H4 (cell line): ENCODE results near the gene AKAP8L. TPM values are rescaled to one million over a fixed set of nuclear protein-coding genes. Genes with fewer than 3 reads are reported as not detected.

ENCODE experiments used
- DNase-seq: peaks from one replicate; pipeline ENCODE4 v3.0.0-alpha.2; 2015; ENCODE audit warnings: low spot score
- total RNA-seq: library from RNA; depleted of rRNA; stranded (reverse); fragments of >200 nt; shearing (Covaris generic); gene quantifications from 2 replicates; pipeline ENCODE4 v1.2.3, GENCODE V29; 2014; rRNA removed

The AKAP8L gene, protein sequence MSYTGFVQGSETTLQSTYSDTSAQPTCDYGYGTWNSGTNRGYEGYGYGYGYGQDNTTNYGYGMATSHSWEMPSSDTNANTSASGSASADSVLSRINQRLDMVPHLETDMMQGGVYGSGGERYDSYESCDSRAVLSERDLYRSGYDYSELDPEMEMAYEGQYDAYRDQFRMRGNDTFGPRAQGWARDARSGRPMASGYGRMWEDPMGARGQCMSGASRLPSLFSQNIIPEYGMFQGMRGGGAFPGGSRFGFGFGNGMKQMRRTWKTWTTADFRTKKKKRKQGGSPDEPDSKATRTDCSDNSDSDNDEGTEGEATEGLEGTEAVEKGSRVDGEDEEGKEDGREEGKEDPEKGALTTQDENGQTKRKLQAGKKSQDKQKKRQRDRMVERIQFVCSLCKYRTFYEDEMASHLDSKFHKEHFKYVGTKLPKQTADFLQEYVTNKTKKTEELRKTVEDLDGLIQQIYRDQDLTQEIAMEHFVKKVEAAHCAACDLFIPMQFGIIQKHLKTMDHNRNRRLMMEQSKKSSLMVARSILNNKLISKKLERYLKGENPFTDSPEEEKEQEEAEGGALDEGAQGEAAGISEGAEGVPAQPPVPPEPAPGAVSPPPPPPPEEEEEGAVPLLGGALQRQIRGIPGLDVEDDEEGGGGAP
- 37.5 and 48.6 TPM in 2 replicates for total RNA-seq

DNA sequence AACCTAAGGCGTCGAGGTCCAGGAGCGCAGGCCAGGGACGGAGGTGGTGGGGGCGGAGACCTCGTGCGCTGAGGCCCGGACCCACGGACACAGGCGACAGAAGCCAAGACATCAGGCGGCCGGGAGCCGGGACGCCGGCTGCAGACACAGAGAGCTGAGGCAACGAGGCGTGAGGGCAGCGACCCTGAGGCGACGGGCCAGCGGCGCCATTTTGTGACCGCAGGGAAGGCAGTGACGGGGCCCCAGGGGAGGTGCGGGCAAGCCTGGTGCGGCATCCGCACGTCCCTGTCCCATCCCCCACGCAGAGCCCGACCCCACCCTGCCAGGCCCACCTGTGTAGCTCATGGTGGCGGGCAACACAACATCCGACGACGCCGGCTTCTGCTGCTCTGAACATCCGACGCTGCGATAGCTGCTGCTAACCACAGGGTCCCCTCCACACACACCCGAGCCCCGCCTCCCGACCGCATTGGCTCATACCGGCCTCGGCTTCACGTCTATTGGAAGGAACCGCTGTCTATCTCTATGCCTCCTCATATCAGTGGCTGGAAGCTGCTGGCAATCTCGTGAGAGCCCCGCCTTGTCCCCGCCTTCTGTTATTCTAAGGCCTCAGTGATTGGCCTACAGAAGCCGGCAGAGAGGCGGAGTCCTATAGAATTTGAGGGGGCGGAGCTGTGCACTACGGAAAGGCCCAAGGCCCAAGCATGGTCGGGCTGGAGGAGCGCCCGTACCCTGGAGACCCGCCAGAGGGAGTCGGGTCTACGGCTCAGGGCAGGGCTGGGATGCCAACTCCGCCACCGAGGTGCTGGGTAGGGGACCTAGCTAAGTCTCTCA lies at the start of gene AKAP8L:
TSS of gene AKAP8L (minus strand) at position 410 of the 834 bp plus-strand sequence. CDS start at position 345, 65 bp downstream.
- DNase-seq: peak; percentile 100

DNA sequence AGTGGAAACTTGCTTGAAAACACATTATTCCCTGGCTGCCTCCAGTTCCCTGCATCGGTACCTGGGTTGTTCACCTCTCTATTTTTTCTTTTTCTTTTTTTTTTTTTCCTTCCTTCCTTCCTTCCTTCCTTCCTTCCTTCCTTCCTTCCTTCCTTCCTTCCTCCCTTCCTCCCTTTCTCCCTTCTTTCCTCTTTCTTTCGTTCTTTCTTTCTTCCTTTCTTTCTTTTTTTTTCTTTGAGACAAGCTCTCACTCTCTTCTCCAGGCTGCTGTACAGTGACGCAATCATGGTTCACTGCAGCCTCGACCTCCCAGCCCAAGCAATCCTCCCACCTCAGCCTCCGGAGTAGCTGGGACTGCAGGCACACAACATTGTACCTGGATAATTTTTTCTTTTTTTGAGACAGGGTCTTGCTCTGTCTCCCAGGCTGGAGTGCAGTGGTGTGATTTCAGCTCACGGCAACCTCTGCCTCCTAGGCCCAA lies 49.0 kb upstream of the AKAP8L start:
- no peak for DNase-seq

DNA sequence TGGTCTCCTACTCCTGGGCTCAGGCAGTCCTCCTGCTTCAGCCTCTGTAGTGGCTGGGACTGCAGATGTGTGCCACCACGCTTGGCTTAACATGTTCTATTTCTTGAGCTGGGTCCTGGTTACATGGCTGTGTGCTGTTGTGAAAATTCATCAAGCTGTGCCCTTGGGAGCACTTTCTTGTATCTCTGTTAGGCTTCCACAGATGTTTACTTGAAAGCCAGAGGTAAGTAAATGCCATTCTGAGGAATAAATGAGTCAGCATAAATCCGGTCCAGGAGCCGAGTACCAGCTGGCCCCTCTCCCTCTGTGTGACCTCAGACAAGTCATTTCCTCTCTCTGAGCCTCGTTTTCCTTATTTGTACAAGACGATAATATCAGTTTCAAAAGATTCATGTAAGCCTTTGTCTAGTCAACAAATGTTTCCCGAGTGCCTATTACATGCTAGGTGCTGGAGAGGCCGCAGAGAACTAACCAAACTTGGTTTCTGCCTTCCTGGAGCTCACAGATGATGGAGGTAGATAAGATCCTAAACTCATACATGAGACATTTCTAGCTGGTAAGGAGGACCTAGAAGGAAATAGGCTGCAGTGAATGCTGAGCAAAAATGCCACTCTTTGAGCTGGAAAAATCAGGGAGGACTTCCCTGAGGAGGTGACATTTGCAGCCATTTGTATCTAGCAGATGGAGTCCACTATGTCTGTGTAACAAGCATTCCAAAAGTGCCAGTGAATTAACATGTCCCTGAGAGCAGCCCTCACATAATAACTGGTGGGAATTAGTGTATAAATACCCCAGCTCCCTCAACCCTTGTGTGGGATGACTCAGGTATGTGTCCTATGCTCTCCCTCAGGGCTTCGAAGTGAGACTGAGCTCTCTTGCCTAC lies 48.3 kb upstream of the AKAP8L start:
- DNase-seq: peak; percentile 71

DNA sequence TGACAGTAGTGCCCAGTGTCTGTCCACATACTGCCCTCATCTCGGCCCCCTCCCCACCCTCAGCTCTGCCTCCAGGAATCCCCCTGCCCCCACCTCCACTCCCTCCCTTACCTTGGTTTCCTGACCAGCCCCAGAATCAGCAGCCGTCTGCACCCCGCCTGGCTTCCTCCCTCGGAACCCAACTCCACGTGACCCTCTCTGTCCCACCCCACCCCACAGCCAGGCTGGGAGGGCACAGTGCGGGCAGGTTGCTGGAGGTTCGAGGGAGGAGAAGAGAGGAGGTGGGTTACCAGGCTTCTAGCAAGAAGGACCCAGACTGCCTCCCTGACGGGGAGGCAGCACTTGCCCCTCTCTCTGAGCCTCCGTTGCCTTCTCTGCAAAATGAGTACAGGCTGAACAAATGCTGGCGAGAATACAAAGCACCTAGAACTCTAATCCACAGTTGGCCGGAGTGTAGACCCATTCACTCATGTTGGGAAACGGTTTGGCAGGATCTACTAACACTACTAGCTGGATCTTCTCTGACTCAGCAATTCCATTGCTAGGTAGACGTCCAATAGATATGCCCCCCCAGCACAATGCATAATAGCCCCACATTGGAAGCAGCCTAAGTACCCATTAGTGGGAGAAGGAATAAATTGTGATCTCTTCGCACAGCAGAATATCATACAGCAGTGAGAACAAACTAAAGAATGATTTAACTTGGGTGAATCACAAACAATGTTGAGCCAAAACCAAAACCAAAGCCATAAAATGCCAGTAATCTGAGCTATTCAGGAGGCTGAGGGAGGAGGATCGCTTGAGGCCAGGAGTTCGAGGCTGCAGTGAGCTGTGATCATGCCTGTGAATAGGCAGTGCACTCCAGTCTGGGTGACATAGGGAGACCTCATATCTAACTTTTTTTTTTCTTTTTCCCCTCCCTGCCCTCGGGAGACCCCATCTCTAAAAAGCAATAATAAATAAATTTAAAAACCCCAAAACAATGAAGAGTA lies 45.9 kb upstream of the AKAP8L start, which contains the start of gene RASAL3:
TSS of gene RASAL3 (minus strand) at position 151 of the 992 bp plus-strand sequence. CDS start 186 bp downstream, outside the sequence.
- DNase-seq: no peak

DNA sequence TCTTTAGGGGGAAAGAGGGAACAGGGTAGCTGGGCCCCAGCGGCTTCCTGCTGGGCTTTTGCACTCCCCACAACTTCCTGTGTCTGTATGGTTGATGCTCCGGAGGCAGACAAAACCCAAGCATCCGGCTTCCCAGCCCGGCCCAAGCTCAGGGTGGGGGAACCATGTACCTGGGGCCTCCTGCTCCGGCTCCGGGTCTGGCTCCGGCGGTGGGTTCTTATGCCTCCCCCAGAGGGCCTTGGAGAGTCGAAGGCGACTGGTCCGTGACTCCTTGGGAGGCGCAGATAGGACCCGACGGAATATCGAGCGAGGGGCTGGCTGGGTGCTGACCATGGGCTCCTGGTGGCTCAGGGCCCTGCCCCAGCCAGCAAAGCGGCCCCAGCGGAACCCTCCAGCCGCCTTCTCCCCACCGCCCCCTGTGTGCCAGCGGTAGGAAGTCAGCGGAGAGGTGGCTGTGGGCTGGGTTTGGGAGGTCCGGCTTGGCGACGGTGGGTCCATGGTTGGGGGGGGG lies 45.1 kb upstream of the AKAP8L start:
- no peak for DNase-seq

DNA sequence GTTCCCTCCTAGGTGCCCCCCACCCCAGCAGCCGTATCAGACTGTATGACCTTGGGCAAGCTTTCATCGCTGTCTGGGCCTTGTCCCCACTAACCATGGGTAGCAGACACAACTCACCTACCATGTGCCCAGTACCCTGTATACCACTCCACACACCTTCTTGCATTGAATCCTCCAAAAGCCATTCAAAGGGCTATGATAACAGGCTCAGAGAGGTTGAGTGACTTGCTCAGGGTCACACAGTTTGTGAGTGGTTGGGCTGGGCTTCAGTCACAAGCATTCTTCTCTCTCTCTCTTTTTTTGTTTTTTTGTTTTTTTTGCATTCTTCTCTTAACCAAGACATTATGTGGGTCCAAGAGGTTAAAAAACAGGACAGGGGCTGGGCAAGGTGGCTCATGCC lies 42.9 kb upstream of the AKAP8L start:
- no peak for DNase-seq

DNA sequence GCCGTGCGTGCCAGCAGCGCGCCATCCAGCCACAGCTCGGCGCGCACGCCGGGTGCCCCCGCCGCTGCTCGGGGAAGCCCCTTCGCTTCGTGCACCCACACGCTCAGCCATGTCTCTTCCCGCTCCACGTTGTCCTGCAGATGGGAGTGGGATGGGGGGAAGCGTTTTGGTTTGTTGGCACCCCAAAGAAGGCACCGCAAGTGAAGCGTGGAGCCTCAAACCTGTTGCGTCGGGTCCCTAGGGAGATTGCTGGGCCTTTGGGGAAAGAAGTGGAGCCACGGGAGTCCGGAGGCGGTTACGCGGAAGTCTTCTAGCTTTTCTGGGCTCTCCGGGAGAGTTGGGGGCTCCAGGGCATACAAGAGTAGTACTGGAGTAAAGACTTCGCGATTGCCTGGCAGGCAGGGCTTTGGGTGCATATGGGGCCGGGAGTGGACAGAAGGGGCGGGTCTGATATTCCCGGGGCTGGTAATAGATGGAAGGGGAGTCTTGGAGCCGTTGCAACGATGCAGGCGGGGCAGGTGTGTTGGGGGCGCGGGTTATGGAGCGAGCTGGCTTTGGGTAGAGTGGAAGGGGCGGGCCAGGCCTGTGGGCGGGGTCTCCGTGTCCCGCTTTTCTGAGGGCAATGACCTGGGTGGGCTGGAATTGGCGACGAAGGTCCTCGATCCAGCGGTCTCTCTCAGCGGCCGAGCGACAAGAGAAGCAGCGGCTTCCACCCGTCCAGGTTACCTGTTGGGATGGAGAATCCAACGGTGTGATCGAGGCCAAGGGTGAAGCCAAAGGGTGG lies 39.1 kb upstream of the AKAP8L start:
- DNase-seq: no peak

DNA sequence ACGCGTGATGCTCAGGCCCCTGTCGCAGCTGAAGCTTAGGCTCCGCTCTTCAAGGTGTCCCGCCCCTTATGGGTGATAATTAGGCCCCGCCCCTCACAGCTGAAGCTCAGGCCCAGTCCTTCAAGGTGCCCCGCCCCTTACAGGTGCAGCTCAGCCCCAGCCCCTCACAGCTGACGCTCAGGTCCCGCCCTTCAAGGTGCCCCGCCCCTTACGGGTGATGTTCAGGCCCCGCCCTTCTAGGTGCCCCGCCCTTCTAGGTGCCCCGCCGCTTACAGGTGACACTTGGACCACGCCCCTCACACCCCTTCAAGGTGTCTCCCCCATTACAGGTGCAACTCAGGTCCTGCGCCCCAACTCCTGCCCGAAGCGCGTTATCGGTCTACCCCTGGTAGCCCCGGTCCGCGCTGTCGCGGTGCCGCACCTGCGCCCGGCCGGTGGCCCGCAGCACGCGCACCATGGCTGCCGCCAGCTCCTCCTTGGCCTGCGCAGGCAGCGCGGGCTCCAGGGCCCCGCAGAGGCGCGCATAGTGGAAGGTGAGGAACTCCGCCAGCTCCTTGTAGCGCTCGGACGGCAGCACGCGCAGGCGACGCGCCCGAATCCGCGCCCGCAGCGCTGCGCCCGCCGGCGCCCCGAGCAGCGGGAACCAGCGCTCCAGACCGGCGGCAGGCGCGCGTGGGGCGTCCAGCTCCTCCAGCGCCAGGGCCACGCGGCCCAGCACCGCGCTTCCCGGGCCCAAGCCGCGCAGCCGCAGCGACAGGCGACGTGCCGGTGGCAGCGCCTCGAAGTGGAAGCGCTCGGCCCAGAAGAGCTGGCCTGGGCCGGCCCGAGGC lies 38.3 kb upstream of the AKAP8L start:
- DNase-seq: no peak

DNA sequence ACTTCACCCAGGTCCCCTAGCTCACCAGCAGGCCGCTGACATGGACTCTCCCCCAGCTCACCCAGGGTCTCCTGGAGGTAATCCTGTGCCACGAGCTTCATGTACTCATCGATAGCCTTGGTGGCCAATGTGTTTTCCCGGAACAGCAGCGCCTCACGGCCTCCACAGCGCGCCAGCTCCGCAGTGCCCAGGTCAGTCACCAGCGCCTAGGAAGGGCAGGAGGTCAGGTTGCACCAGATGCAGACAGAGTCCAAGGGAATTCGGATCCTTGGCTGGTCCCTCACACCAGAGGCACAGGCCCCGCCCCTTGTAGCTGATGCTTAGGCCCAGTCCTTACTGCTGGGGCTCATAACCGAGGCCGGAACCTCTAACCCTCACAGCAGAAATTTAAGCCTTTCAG lies 37.7 kb upstream of the AKAP8L start:
- no peak for DNase-seq

DNA sequence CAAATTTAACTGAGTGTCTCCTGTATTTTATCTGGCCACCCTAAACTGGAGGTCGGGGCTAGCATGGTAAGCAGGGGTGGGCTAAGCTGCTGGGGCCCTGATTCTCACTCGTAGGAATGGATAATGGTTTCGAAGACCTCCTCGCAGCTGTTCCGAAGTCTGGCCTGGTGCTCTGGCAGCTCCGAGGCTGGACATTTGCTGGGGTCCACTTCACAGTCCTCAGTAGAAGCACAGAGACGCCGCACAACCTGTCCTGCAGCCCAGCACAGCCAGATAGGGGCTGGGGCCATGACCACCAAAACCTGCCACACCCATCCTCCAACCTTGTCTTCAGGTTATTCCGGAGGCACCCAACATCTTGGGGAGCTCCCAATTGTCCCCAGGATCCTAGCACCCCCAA lies 37.2 kb upstream of the AKAP8L start:
- DNase-seq: no peak

DNA sequence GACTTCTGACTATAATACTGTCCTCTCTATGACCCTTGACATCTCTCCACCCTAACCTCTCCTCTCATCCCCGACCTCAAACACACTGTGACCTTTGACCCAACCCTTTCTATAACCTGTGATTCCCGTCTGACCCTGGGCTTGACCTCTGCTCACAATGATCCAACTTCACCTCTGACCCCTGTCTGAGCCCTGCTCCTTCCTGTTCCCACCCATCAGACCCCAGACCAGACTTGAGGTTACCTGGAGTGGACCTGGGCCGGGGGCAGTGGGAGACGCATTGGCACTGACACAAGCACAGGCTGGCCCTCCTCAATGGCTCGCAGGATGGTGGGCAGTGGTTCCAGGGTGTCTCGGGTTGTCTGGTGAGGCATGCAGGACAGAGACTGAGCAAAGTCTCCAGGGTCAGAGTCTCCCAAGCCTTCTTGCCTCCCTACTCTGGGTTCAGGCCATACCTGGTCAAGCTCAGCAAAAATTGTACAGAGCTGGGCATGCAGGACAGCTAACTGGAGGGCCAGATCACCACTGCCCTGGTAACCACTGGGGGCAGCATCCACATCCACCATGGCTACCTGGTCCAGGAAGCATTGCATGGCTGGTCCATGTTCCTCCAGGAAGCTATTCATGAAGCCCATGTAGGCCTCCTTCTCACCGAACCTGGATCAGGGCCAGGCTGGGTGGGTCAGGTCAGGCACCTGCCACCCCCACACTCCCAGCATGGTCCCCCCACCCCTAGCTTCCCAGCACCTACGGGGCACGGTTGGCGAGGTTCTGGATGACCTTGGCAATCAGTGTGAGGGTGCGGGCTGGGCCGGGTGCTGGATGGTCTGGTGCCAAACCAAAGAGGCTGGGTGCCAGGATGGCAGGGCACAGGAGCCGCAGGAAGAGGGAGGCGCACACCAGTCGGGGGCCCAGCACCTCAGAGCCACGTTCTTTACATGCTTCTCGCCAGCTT lies 35.4 kb upstream of the AKAP8L start:
- DNase-seq: no peak

DNA sequence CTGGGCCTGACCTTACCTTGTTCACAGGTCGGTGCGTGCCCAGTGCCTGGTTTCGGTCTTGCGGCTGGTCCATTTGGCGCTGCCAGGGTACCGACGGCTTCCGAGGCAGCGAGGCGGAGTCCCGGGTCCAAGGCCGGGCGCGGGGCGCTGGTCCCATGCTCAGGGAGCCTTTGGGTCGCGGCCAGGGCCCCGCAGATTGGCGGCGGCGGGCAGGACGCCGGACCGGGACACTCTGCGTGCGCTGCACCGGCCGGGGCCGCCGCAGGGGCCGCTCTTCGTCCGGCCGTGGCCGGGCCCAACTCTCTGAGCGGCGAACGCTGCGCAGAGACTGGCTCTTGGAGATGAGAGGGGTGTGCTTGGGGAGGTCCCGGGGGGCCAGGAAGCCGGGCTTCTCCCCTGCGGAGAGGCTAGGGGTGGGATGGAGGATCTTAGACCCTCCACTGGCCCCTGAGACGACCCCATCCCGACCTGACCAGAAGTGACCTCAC lies 34.3 kb upstream of the AKAP8L start:
- no peak for DNase-seq

DNA sequence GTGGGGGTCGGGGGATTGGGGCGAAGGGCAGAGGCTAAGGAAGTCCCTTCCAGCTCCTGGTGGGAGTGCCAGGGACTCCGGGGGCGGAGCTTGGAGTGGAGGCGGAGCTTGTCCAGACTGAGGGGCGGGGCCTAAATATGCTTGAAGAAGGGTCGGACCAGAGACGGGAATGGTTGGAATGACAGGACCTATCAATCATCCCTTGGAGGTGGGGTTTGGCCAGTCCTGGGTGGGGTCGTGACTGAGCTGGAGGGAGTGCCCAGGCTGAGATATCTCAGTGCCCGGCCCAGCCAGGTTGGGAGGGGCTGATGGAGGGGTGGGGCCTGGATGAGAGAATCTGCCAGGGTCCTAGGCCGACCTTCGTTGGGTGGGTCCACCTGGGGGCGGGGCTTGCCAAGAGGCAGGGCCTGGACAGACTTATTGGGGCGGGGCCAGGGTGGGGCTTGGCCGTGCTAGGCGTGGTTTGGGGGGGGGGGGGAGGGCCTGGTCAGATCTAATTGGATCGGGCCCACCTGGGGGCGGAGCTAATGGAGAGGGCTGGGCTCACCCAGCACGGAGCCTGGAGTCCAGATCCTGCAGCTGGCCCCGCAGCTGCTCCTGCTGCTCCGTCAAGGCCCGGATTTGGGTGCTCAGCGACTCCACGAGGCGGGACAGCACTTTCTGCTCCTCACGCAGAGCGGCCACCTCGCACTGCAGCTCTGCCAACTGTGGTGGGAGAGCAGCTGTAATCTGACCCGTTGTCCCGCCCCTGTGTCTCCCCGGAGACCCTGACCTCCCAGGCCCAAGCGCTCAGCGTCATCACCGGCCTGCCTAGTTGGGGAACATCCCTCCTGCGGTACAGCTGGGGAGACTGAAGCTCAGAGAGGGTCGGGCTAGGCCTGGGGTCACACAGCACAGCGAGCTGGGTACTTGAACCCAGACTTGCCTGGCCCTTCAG lies 33.6 kb upstream of the AKAP8L start:
- DNase-seq: no peak

DNA sequence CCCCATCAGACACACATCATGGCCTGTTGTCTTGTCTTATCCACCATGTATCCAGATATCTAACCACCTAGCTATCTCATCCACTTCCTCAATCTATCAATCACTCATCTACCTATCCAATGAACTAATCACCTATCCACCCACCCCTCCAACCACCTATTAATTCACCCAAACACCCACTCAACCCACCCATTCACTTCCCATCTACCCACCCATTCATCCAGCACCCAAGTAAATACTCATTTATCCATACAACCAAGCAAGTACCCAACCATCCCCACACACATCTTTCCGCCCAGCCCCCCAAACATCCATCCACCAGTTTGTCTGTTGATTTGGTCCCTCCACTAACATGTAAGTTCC lies 31.7 kb upstream of the AKAP8L start:
- DNase-seq: no peak
